Stimulated activated CD4-positive, alpha-beta T cell treated with anti-CD3 and anti-CD28 coated beads, TNF-alpha, amount 100 ng/mL, for 1 hour (primary cell): Measurements from ENCODE around the gene GJB5.

Experiments used
- DNase-seq, 3 donors: peaks; one replicate each; pipeline ENCODE4 v3.0.0-alpha.2; 2020; ENCODE audit warnings: low read depth in 3 of 3, low spot score in 1 of 3

Gene GJB5

GRCh38 chr1:34744851-34745250 is 10.0 kb upstream of the GJB5 start:
- no peak for DNase-seq

GRCh38 chr1:34745666-34746065 is 9.2 kb upstream of the GJB5 start:
- no peak for DNase-seq

- DNase-seq, result no peak
Observed at GRCh38 chr1:34746101-34746500, 8.7 kb upstream of the GJB5 start.

- no peak for DNase-seq
Observed at GRCh38 chr1:34746785-34747637, 7.8 kb upstream of the GJB5 start.

GRCh38 chr1:34747638-34747941 is 7.3 kb upstream of the GJB5 start:
- no peak for DNase-seq

- no peak for DNase-seq
Observed at GRCh38 chr1:34749992-34750391, 4.9 kb upstream of the GJB5 start.

- no peak for DNase-seq
Observed at GRCh38 chr1:34750610-34751009, 4.2 kb upstream of the GJB5 start.

GRCh38 chr1:34753163-34753562 is 1.7 kb upstream of the GJB5 start:
- no peak for DNase-seq

GRCh38 chr1:34755961-34756360 is 1.1 kb downstream of the GJB5 start:
- DNase-seq, result no peak

GRCh38 chr1:34757386-34757785 is 2.5 kb downstream of the GJB5 start:
- DNase-seq, result no peak

GRCh38 chr1:34758751-34759150 is 3.9 kb downstream of the GJB5 start:
- DNase-seq, result no peak

GRCh38 chr1:34759503-34760357 is 4.9 kb downstream of the GJB5 start, which contains the start of gene GJB4:
Gene GJB4, plus strand, starts transcription at chr1:34759740. Its CDS starts 1,515 bp downstream, at chr1:34761255.
- DNase-seq, result no peak

- no peak for DNase-seq
Observed at GRCh38 chr1:34761176-34761761, 6.4 kb downstream of the GJB5 start.

- DNase-seq, result no peak
Observed at GRCh38 chr1:34761776-34762307, 7.0 kb downstream of the GJB5 start.

GRCh38 chr1:34762474-34763141 is 7.8 kb downstream of the GJB5 start:
- DNase-seq, result no peak

GRCh38 chr1:34763142-34763781 is 8.4 kb downstream of the GJB5 start:
- no peak for DNase-seq

- DNase-seq, result no peak
Observed at GRCh38 chr1:34768856-34769255, 14.0 kb downstream of the GJB5 start.

GRCh38 chr1:34770891-34771504 is 16.2 kb downstream of the GJB5 start:
- no peak for DNase-seq

- DNase-seq, result no peak
Observed at GRCh38 chr1:34771573-34772371, 16.9 kb downstream of the GJB5 start.
